GM19438 (cell line): Measurements from ENCODE around the gene SYNE1.
A peak's percentile ranks its signal among the peaks of the same experiment; 100 is the strongest.
"Not testable (repeated sequence)": the region's sequence is repeated elsewhere in the genome, so short reads cannot be mapped to it uniquely, and the experiment has no call there.

ENCODE experiments used
- ATAC-seq: cut with Tn5 transposase; IDR thresholded peaks from one replicate; pipeline ENCODE4 v1.9.1; 2021; ENCODE audit warnings: low read depth; ENCODE audit not compliant: unreplicated experiment

SYNE1 gene

DNA sequence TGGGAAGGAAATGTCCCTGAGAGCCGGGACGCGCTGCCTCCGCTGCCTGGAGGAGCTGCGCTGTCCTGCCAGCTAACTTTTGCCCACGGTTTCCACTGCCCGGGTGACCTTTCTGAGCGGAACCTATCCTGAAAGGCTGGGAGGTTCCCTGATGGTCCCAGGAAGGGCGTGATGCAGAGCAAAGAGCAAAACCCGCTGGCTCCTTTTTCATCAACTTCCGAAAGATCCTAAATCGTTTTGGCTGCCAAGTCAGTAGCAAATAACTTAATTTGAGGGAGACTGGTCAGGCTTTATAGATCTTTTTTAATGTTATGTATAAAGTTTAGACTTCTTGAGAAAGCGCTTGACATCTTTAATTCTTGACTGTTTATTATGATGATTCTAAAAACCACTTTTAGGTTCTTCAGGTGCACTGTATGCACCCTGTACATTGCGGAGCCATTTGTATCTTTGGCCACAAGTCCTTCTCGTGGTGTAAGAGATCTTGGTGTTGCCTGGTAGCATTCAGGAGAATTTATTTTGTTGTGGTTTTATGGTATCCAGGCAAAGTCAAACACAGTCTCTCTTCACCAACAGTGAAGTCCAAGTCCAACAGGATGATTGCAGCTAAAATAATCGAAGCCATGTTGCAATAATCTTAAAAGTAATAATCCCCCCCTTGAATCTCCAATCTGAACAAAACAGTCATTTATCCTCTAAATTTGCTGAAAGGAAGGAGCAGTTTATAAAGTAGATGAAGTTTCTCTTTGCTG lies at the start of gene SYNE1:
Gene SYNE1, minus strand, starts transcription at position 67 of the 752 bp plus-strand sequence. CDS start 9,031 bp downstream, outside the sequence.
- ATAC-seq, result no peak

DNA sequence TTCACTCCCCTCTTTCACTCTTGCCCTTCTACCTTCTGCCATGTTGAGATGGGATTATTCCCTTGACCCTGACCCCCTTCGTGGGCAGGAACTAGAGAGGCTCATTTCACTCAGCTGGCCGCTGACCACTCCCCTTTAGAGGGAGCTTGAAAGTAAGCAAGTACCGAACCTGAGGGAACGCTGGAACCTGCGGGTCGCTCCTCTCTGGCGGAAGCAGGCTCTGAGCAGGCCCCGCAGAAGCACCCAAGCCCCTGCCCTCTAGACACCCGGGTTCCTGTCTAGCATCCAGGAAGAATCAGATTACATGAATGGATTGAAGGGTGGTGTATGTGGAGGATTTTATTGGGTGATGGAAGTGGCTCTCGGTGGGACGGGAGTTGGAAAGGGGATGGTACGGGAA lies 48.7 kb upstream of the SYNE1 start:
- ATAC-seq, result no peak

DNA sequence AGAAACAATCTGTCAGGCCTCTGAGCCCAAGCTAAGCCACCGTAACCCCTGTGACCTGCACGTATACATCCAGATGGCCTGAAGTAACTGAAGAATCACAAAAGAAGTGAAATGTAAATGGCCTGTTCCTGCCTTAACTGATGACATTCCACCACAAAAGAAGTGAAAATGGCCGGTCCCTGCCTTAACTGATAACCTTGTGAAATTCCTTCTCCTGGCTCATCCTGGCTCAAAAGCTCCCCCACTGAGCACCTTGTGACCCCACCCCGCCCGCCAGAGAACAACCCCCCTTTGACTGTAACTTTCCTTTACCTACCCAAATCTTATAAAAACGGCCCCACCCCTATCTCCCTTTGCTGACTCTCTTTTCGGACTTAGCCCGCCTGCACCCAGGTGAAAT lies 45.8 kb upstream of the SYNE1 start:
- not testable (repeated sequence) for ATAC-seq

- no peak for ATAC-seq
Measured at GRCh38 chr6:152682141-152682540, 45.0 kb upstream of the SYNE1 start.

DNA sequence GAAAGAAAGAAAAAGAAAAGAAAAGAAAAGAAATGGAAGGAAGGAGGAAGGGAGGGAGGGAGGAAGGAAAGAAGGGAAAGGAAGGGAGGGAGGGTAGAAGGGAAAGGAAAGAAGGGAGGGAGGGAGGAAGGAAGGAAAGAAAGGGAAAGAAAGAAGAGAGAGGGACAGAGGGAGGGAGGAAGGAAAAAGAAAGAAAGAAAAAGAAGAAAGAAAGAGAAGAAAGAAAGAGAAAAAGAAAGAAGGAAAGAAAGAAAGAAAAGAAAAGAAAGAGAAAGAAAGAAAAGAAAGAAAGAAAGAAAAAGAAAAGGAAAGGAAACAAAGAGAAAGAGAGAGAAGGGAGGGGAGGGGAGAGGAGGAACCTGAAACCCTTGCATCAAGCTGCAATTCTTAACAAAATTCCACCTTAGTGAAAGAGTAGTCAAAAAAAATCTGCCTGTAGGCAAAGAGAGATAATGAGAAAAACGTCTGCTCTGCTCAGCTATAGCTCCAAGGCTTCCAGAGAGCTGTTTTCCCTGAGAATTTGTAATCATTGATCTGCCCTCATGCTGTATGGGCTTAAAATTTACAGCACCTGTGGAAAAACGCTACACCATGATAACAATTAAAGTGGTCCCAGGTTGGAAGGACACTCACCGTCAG lies 43.8 kb upstream of the SYNE1 start:
- ATAC-seq, result no peak

DNA sequence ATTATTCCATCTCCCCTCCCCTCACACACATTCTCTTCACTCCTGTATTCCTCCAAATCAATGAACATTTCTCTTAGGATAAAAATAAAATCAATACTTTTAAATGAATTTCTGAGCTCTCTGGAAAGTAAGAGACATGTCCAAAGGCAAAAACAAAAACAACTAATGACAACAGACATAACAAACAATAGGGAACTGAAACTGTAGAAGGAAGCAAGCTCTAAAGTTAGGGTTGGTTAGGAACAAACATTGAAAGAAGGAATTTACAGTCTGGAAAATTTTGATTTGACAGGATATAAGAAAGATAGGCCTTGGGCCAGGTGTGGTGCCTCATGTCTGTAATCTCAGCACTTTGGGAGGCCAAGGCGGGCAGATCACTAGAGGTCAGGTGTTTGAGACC lies 43.0 kb upstream of the SYNE1 start:
- ATAC-seq, result no peak

DNA sequence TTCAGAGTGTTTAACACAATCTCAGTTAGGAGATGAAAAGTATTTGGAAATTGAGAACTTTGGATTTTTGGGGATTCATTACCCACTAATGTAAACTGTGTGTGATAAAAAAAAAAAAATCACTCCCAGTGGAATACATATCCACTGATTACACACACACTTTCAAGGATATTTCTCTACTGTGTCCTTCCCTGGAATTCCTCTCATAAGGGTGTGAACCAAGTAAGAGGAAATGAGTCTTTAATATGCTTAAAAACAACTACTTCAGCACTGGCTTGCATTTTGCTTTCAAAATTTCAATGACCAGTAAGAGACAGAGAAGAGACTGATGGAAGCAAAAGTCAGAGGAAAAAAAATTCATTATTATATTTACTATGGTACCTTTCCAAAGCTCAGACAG lies 36.1 kb upstream of the SYNE1 start:
- ATAC-seq, result no peak

- ATAC-seq, result no peak
Measured at GRCh38 chr6:152671171-152671570, 34.0 kb upstream of the SYNE1 start.

- no peak for ATAC-seq
Measured at GRCh38 chr6:152669895-152670294, 32.7 kb upstream of the SYNE1 start.

DNA sequence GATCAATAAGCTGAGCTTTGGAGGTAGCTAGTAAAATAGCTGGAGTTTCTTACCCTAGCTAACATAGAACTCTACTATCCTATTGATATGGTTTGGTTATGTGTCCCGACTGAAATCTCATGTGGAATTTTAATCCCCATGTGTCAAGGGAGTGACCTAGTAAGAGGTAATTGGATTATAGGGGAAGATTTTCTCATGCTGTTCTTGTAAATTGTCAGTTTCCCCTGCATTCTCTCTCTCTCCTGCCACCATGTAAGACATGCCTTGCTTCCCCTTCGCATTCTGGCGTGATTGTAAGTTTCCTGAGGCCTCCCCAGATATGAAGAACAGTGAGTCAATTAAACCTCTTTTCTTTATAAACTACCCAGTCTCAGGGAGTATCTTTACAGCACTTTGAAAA lies 24.6 kb upstream of the SYNE1 start:
- ATAC-seq, result no peak

- ATAC-seq, result no peak
Measured at GRCh38 chr6:152651986-152652385, 14.8 kb upstream of the SYNE1 start.

DNA sequence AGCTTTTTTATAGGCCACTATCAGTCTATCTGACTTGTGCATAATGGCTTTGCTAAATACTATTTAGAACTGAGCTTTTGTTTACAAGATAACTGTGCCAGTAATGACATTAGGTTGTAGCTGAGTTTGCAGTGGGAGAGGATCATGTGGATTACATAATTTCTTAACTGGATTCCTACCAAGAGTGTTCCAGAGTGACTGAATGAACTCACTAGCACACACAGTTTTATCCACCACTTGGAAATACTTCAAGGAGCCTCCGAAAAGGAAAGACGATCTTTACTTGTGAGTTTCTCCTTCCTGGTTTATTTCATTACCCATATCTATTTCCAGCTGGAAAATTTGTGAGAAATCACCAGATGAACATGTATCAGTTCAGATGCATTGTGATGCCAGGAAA lies 10.9 kb upstream of the SYNE1 start:
- no peak for ATAC-seq

- not testable (repeated sequence) for ATAC-seq
Measured at GRCh38 chr6:152646732-152647131, 9.6 kb upstream of the SYNE1 start.

DNA sequence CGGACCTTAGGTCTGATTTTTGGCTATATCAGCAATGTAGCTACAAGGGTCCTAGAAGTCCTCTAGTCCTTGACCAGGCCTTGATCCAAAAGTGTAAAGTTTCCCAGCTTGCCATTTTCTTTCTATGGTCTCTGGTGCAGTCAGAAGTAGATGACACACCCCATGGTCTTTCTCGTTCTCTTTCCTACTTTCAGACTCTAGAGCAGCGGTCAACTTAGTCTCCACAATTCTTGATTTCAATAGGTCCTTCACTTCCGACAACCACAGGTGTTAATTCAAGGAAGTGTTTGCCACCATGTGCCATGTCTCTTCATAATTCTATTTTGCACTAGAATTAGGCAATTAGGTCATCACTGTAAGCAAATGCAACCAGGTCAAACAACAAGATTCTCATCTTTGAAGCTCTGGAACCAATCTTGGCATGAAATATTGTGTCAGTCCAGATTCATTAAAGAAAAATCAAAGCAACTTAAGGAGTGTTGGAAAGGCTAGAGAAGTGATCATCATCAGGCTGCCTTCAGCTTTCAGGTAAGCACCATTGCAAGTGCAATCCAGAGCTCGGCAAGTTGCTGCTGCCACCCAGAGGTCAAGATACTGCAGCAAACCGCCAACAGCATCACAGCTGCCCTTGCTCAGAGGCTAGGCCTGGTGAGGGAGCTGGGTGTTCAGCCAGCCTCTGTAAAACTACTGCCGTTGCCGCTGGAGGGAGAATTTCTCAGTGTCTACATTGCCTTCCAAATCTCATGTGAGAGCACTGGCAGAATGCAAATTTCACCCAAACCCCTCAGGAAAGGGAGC lies 5.6 kb upstream of the SYNE1 start:
- ATAC-seq, result peak; percentile 83

DNA sequence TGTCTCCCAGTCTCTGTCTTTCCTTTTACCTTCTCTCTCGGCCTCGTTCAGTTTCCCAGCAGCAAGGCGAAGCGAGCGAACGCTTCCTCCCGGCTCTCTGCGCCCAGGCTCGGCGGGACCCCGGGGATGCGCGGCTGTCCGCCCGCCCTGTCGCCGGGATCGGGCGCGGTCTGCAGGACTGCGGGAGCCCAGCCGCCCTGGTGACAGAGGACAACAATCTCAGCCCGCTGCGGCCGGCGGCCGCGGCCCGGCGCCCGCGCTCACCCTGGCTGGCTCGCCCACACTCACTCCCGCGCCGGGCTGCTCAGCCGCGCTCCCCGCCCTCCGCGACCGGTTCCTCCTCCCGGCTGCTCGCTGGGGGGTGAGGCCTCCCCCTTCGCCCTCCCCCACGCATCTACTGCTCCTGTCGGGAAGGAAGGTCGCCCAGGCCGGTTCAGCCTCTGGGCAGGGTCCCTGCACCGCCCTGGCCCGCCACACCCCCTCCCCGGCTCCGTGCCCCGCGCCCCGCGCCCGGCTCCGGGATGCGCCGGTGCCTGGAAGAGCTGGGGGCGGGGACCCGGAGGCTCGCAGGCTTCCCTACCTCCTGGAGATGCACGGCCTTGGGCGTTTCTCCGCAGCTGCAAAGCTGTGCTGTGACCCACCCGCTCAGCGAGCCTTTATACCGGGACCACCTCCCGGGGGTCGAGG lies 410 bp downstream of the SYNE1 start:
- ATAC-seq, result no peak

GRCh38 chr6:152636021-152636608 lies 1.0 kb downstream of the SYNE1 start:
- ATAC-seq, result no peak

DNA sequence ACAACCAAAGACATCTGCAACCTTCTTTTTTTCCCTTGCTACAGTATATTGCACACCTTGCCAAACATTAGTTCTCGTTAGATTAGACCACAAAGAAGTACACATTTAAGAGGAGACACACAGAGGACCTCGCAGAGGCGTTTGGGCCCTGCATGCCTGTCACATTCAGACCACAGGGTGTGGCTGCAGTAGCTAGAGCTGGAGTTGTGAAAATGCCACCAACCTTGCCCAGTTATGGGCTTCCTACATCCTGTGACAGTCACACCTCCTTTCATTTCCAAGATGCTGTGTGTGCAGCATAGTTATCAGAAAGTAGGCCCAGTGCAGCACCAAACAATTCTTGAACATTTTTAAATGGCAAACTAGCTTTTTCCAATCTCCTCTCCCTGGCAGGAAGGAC lies 2.4 kb downstream of the SYNE1 start:
- ATAC-seq, result no peak

DNA sequence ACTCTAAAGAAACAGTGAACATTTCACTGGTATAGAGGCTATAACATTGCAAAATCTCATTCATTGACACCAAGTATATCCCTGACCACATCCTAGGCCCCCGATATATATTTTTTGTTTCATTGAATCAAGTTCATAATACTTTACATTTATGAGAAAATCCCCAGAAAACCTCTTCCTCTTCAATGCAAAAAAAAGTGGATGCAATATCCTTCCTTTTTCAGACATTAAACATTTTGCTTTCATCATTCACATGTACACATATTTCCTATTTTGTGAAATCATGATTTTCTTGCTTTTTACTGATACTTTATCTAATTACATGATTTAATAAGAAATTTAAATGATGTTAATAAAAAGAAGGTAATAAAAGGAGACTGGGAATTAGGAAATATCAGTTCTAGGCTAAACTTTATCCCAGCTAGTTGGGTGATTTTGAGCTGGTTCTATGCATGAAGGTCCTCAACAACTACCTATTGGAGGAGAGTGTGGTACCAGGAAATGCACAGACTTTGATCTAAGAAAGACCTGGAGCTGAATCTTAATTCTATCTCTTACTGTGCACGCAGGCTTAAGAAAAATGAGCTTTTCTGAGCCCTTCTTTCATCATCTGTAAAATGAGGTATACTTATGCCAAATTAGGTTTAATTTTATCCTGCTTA lies 4.9 kb downstream of the SYNE1 start:
- ATAC-seq, result no peak

DNA sequence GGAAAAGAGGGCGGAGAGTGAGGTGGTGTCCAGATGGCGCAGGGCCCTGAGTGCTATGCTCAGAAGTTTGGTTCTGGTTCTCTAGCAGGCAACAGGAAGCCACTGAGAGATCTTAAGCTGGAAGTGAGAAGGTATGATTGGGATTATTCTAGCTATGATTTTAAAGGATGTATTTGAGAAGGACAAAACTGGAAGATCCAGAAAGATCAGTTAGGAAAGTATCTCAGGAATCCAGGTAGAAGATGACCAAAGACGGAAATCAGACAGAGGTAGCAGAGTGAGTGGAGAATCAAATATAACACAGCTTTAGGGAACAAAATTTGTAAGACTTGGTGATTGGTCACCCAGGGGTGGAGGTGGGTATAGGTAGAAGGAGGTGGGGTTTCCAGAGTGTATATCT lies 5.8 kb downstream of the SYNE1 start:
- no peak for ATAC-seq

GRCh38 chr6:152630832-152631231 lies 6.3 kb downstream of the SYNE1 start:
- no peak for ATAC-seq
